DND-41 (cell line): ENCODE measurements around the gene MED4.

Source experiments
- ATAC-seq: fragments of 200-7000 bp; cut with Tn5 transposase; 3 replicates; pipeline ENCODE4 v1.9.1; 2021; ENCODE audit warnings: low read depth; ENCODE audit not compliant: insufficient read depth
- DNase-seq: peaks from one replicate; pipeline ENCODE4 v3.0.0-alpha.2; 2020
- H2AFZ ChIP-seq: 2 replicates; pipeline ENCODE4 v1.6.0; 2012; ENCODE audit warnings: low read depth, low read length
- H3K27ac ChIP-seq: 2 replicates; pipeline ENCODE4 v1.5.1; 2012; ENCODE audit warnings: low read length, inconsistent platforms
- H3K27me3 ChIP-seq: fragments of 200-600 bp; sonication (generic); 2 replicates; pipeline ENCODE4 v1.6.0; 2012; ENCODE audit warnings: low read length, mild to moderate bottlenecking, inconsistent platforms; ENCODE audit not compliant: insufficient read depth, poor library complexity
- H3K36me3 ChIP-seq: 2 replicates; pipeline ENCODE4 v1.5.1; 2012; ENCODE audit warnings: low read length, inconsistent platforms; ENCODE audit not compliant: insufficient read depth
- H3K4me1 ChIP-seq: 2 replicates; pipeline ENCODE4 v1.5.1; 2012; ENCODE audit warnings: mild to moderate bottlenecking, low read length; ENCODE audit not compliant: insufficient read depth
- H3K4me2 ChIP-seq: 2 replicates; pipeline ENCODE4 v1.6.0; 2012; ENCODE audit warnings: mild to moderate bottlenecking, moderate library complexity, low read length, inconsistent platforms; ENCODE audit not compliant: insufficient read depth
- H3K4me3 ChIP-seq, 2 experiments: fragments of 200-600 bp in 1 of 2; shearing (Covaris generic) in 1 of 2; 2 replicates each; pipeline ENCODE4 v1.5.1; 2012 to 2016; ENCODE audit warnings: inconsistent platforms in 2 of 2, low read length in 2 of 2, mild to moderate bottlenecking in 2 of 2, low read depth in 1 of 2, moderate library complexity in 1 of 2
- H3K79me2 ChIP-seq: 2 replicates; pipeline ENCODE4 v1.6.0; 2012; ENCODE audit warnings: low read length, inconsistent platforms; ENCODE audit not compliant: insufficient read depth
- H3K9ac ChIP-seq: 2 replicates; pipeline ENCODE4 v1.6.0; 2012; ENCODE audit warnings: low read depth, mild to moderate bottlenecking, inconsistent platforms, low read length, moderate library complexity
- H3K9me3 ChIP-seq: 2 replicates; pipeline ENCODE4 v1.5.1; 2012; ENCODE audit warnings: low read length, moderate library complexity, mild to moderate bottlenecking, inconsistent platforms; ENCODE audit not compliant: insufficient read depth, severe bottlenecking
- H4K20me1 ChIP-seq: 2 replicates; pipeline ENCODE4 v1.6.0; 2012; ENCODE audit warnings: low read length; ENCODE audit not compliant: insufficient read depth
- CTCF ChIP-seq: IDR thresholded peaks from 2 replicates; pipeline ENCODE4 v1.5.1; 2012; ENCODE audit warnings: borderline replicate concordance, low read length, moderate library complexity, mild to moderate bottlenecking; ENCODE audit not compliant: poor library complexity, severe bottlenecking; ENCODE audit errors: extremely low read depth
- EZH2 ChIP-seq: IDR thresholded peaks from 3 replicates; pipeline ENCODE4 v1.6.1; 2012; ENCODE audit warnings: borderline replicate concordance, low read depth, mild to moderate bottlenecking, moderate library complexity, low read length, inconsistent platforms; ENCODE audit not compliant: severe bottlenecking

Gene MED4

DNA sequence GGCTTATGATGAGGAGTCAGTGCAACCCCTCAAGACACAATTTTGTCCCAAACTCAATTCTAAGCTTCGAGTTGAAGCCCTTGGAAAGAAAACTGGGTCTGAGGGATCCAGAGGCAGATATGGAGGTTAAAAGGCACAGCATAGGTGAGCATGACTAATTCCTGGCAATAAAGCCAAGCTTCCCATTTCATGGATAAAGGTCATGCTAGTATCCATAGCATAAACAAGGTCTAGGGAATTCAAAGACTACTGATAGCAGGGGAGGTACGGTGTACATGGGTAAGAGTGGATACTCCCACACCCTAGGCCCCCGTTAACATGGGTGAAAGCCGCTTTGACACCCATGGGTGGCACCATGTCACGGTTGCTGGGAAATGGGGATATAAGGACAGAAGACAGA, 24.0 kb downstream of the MED4 start:
- no peaks in the 10 kb centered on the region for H3K79me2 ChIP-seq

DNA sequence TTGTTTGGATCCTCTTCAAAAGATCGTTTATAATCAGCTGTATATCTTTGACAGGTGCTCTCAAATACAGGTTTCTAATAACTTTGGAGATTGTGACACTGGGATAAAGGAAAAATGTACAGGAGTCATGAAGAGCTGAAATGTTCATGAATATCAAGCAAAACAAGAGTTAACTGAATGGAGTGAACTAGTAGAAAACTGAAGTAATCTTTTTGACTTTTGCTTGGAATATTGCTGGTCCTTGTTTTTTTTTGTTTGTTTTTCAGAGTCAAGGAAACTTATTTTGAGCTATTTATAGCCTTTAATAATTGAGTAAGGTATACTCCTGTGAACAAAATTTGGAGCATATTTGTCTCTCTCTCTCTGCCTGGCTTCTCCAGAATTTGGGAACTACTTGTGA, 25.3 kb downstream of the MED4 start:
- peaks cover 63% of the 10 kb centered on the region for H3K9me3 ChIP-seq
- H3K4me1 ChIP-seq: peaks cover 17% of the 10 kb centered on the region
- no peak overlapping the region for H3K27ac ChIP-seq
- no peaks in the 10 kb centered on the region for H4K20me1 ChIP-seq
- DNase-seq (no peak), ATAC-seq (no peak)
- no peak for TF ChIP-seq CTCF
- TF ChIP-seq EZH2: no peak
- H3K4me3 ChIP-seq: no peak overlapping the region
- H3K9ac ChIP-seq: no peak overlapping the region
- no peak overlapping the region for H3K4me2 ChIP-seq
- no peaks in the 10 kb centered on the region for H3K79me2 ChIP-seq
- no peaks in the 10 kb centered on the region for H3K27me3 ChIP-seq
- no peak overlapping the region for H2AFZ ChIP-seq
- H3K36me3 ChIP-seq: peaks cover 93% of the 10 kb centered on the region

More for the DNA sequence above, 24.0 kb downstream of the MED4 start:
- H3K4me2 ChIP-seq: no peak overlapping the region
- no peaks in the 10 kb centered on the region for H4K20me1 ChIP-seq
- no peak overlapping the region for H3K9ac ChIP-seq
- no peak overlapping the region for H2AFZ ChIP-seq
- ATAC-seq (no peak), DNase-seq (no peak)
- TF ChIP-seq EZH2 (no peak), CTCF (no peak)
- H3K4me1 ChIP-seq: peaks cover 17% of the 10 kb centered on the region
- H3K27me3 ChIP-seq: no peaks in the 10 kb centered on the region
- H3K4me3 ChIP-seq: no peak overlapping the region; a peak in 1 of 4 replicates
- no peak overlapping the region for H3K27ac ChIP-seq
- peaks cover 96% of the 10 kb centered on the region for H3K36me3 ChIP-seq
- peaks cover 67% of the 10 kb centered on the region for H3K9me3 ChIP-seq

DNA sequence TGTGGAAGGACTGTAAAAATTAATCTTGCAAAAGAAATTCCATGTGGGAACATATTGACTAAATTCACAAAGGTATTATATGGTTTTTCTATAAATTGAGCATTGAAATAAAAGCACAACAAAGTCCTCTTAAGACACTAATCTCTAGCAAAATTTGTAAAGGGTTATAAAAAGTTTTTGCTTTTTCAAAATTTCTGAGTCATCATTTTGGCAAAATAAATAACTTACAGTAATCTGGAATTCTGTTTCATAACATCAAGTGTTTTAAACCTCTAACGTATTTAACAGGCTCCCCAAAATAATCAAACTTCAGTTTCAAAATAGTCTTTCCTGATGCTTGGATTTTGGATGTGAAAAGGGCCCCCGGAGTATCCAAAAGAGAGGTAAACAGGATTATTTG, 26.0 kb downstream of the MED4 start:
- Histone ChIP-seq H3K27me3 (no peaks in the 10 kb centered on the region), H2AFZ (no peak overlapping the region), H3K4me1 (peaks cover 17% of the 10 kb centered on the region), H4K20me1 (no peaks in the 10 kb centered on the region), H3K9ac (no peak overlapping the region), H3K4me3 (no peak overlapping the region), H3K9me3 (peaks cover 57% of the 10 kb centered on the region), H3K4me2 (no peak overlapping the region), H3K36me3 (peaks cover 88% of the 10 kb centered on the region), H3K79me2 (no peaks in the 10 kb centered on the region), H3K27ac (no peak overlapping the region)
- no peak for DNase-seq
- no peak for ATAC-seq
- no peak for TF ChIP-seq EZH2

GRCh38 chr13:48068036-48068435, 26.9 kb downstream of the MED4 start:
- Histone ChIP-seq H4K20me1 (no peaks in the 10 kb centered on the region), H3K27me3 (no peaks in the 10 kb centered on the region), H3K9me3 (peaks cover 49% of the 10 kb centered on the region), H3K27ac (no peak overlapping the region), H2AFZ (no peak overlapping the region), H3K9ac (no peak overlapping the region), H3K36me3 (peaks cover 83% of the 10 kb centered on the region), H3K4me2 (no peak overlapping the region), H3K79me2 (no peaks in the 10 kb centered on the region), H3K4me3 (no peak overlapping the region), H3K4me1 (peaks cover 17% of the 10 kb centered on the region)
- ATAC-seq (no peak), DNase-seq (no peak)
- TF ChIP-seq CTCF (peak; percentile 10), EZH2 (no peak)
